GM23338 (cell line): ENCODE results near the gene ANKRD11.

Source experiments
- CREB1 ChIP-seq: fragments of 250-450 bp; sonication (Bioruptor Pico); IDR thresholded peaks from 2 replicates; pipeline ENCODE4 v1.5.0; 2020; ENCODE audit warnings: low read depth, mild to moderate bottlenecking, moderate library complexity
- EZH2 ChIP-seq: fragments of 200-600 bp; sonication (generic); IDR thresholded peaks from one replicate; pipeline ENCODE4 v1.8.0; 2017; ENCODE audit warnings: antibody characterized with exemption, mild to moderate bottlenecking, low read depth; ENCODE audit not compliant: unreplicated experiment
- EZH2phosphoT487 ChIP-seq: fragments of 200-600 bp; sonication (generic); IDR thresholded peaks from one replicate; pipeline ENCODE4 v1.8.1; 2018; ENCODE audit warnings: antibody characterized with exemption; ENCODE audit not compliant: unreplicated experiment
- JUNB ChIP-seq: IDR thresholded peaks from one replicate; pipeline ENCODE4 v1.6.1; 2016; ENCODE audit warnings: antibody characterized with exemption; ENCODE audit not compliant: unreplicated experiment
- NANOG ChIP-seq: IDR thresholded peaks from 2 replicates; pipeline ENCODE4 v1.6.1; 2016; ENCODE audit warnings: antibody characterized with exemption, borderline replicate concordance
- POLR2AphosphoS5 ChIP-seq: IDR thresholded peaks from 2 replicates; pipeline ENCODE4 v1.6.1; 2016; ENCODE audit warnings: antibody characterized with exemption, low read depth
- STAT1 ChIP-seq: IDR thresholded peaks from one replicate; pipeline ENCODE4 v1.6.1; 2016; ENCODE audit warnings: antibody characterized with exemption; ENCODE audit not compliant: unreplicated experiment
- ZNF114 ChIP-seq: fragments of 250-450 bp; sonication (Bioruptor Pico); IDR thresholded peaks from 2 replicates; pipeline ENCODE4 v1.5.0; 2020; ENCODE audit warnings: mild to moderate bottlenecking, moderate library complexity
- ZNF331 ChIP-seq: fragments of 250-450 bp; sonication (Bioruptor Pico); IDR thresholded peaks from 2 replicates; pipeline ENCODE4 v1.5.0; 2020; ENCODE audit warnings: low read depth, mild to moderate bottlenecking, moderate library complexity
- TF ChIP-seq, protein P1 (sequence below), 2 experiments: fragments of 200-600 bp in 1 of 2; sonication (generic) in 1 of 2; conservative IDR thresholded peaks; 2 replicates each; pipeline versions ENCODE4 v1.5.1 to v1.6.1; 2016 to 2017; ENCODE audit warnings: antibody characterized with exemption in 2 of 2, low read depth in 2 of 2, mild to moderate bottlenecking in 2 of 2, moderate library complexity in 1 of 2
- TF ChIP-seq, protein P2 (sequence below): IDR thresholded peaks from one replicate; pipeline ENCODE4 v1.6.1; 2018; ENCODE audit warnings: antibody characterized with exemption; ENCODE audit not compliant: unreplicated experiment
- TF ChIP-seq, protein P3 (sequence below): IDR thresholded peaks from 2 replicates; pipeline ENCODE4 v1.6.1; 2016; ENCODE audit warnings: antibody characterized with exemption
- TF ChIP-seq, protein P4 (sequence below): fragments of 250-450 bp; sonication (Bioruptor Pico); IDR thresholded peaks from 2 replicates; pipeline ENCODE4 v1.5.0; 2020; ENCODE audit warnings: mild to moderate bottlenecking, moderate library complexity

DNA sequence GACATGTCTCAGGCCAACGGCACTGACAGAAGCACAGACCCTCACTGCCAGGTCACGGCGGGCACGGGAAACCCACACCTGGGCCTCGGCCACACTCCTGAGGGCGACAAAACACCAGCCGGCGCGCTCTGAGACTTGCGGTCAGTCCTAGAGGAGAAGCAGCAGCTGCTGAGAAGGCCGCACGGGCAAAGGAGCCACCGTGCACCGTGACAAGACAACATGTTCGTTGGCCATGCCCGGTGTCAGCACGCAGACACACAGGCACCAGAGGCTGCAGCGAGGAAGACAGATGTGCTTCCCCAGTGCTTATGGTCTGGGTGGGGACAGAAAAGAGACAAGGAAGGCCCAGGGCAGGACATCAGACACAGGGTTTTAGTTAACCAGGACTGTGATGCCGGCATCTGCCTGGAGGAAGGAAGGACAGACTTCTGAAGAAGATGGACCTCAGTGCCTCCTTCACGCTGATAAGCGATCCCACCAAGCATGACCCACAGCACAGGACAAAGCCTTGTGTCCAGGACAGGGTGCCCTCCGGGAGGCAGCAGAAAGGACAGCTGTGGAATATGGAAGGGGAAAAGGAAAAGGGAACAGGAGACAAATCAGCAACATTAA lies 84.0 kb downstream of the ANKRD11 start:
- TF ChIP-seq POLR2AphosphoS5 = no peak
- TF ChIP-seq, protein P1, sequence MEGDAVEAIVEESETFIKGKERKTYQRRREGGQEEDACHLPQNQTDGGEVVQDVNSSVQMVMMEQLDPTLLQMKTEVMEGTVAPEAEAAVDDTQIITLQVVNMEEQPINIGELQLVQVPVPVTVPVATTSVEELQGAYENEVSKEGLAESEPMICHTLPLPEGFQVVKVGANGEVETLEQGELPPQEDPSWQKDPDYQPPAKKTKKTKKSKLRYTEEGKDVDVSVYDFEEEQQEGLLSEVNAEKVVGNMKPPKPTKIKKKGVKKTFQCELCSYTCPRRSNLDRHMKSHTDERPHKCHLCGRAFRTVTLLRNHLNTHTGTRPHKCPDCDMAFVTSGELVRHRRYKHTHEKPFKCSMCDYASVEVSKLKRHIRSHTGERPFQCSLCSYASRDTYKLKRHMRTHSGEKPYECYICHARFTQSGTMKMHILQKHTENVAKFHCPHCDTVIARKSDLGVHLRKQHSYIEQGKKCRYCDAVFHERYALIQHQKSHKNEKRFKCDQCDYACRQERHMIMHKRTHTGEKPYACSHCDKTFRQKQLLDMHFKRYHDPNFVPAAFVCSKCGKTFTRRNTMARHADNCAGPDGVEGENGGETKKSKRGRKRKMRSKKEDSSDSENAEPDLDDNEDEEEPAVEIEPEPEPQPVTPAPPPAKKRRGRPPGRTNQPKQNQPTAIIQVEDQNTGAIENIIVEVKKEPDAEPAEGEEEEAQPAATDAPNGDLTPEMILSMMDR (conservative IDR thresholded peaks at IDR 0.05; ENCODE audit: low read depth in 2 of 2) = no peak
- TF ChIP-seq, protein P2, sequence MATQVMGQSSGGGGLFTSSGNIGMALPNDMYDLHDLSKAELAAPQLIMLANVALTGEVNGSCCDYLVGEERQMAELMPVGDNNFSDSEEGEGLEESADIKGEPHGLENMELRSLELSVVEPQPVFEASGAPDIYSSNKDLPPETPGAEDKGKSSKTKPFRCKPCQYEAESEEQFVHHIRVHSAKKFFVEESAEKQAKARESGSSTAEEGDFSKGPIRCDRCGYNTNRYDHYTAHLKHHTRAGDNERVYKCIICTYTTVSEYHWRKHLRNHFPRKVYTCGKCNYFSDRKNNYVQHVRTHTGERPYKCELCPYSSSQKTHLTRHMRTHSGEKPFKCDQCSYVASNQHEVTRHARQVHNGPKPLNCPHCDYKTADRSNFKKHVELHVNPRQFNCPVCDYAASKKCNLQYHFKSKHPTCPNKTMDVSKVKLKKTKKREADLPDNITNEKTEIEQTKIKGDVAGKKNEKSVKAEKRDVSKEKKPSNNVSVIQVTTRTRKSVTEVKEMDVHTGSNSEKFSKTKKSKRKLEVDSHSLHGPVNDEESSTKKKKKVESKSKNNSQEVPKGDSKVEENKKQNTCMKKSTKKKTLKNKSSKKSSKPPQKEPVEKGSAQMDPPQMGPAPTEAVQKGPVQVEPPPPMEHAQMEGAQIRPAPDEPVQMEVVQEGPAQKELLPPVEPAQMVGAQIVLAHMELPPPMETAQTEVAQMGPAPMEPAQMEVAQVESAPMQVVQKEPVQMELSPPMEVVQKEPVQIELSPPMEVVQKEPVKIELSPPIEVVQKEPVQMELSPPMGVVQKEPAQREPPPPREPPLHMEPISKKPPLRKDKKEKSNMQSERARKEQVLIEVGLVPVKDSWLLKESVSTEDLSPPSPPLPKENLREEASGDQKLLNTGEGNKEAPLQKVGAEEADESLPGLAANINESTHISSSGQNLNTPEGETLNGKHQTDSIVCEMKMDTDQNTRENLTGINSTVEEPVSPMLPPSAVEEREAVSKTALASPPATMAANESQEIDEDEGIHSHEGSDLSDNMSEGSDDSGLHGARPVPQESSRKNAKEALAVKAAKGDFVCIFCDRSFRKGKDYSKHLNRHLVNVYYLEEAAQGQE = no peak
- no peak for TF ChIP-seq ZNF114 (CRISPR knock-in tag)
- TF ChIP-seq EZH2 = no peak
- no peak for TF ChIP-seq NANOG
- no peak for TF ChIP-seq EZH2phosphoT487
- TF ChIP-seq ZNF331 (CRISPR knock-in tag) = no peak
- TF ChIP-seq JUNB = no peak
- no peak for TF ChIP-seq CREB1 (CRISPR knock-in tag)
- TF ChIP-seq, protein P3, sequence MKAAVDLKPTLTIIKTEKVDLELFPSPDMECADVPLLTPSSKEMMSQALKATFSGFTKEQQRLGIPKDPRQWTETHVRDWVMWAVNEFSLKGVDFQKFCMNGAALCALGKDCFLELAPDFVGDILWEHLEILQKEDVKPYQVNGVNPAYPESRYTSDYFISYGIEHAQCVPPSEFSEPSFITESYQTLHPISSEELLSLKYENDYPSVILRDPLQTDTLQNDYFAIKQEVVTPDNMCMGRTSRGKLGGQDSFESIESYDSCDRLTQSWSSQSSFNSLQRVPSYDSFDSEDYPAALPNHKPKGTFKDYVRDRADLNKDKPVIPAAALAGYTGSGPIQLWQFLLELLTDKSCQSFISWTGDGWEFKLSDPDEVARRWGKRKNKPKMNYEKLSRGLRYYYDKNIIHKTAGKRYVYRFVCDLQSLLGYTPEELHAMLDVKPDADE = no peak
- TF ChIP-seq STAT1 = no peak
- TF ChIP-seq, protein P4, sequence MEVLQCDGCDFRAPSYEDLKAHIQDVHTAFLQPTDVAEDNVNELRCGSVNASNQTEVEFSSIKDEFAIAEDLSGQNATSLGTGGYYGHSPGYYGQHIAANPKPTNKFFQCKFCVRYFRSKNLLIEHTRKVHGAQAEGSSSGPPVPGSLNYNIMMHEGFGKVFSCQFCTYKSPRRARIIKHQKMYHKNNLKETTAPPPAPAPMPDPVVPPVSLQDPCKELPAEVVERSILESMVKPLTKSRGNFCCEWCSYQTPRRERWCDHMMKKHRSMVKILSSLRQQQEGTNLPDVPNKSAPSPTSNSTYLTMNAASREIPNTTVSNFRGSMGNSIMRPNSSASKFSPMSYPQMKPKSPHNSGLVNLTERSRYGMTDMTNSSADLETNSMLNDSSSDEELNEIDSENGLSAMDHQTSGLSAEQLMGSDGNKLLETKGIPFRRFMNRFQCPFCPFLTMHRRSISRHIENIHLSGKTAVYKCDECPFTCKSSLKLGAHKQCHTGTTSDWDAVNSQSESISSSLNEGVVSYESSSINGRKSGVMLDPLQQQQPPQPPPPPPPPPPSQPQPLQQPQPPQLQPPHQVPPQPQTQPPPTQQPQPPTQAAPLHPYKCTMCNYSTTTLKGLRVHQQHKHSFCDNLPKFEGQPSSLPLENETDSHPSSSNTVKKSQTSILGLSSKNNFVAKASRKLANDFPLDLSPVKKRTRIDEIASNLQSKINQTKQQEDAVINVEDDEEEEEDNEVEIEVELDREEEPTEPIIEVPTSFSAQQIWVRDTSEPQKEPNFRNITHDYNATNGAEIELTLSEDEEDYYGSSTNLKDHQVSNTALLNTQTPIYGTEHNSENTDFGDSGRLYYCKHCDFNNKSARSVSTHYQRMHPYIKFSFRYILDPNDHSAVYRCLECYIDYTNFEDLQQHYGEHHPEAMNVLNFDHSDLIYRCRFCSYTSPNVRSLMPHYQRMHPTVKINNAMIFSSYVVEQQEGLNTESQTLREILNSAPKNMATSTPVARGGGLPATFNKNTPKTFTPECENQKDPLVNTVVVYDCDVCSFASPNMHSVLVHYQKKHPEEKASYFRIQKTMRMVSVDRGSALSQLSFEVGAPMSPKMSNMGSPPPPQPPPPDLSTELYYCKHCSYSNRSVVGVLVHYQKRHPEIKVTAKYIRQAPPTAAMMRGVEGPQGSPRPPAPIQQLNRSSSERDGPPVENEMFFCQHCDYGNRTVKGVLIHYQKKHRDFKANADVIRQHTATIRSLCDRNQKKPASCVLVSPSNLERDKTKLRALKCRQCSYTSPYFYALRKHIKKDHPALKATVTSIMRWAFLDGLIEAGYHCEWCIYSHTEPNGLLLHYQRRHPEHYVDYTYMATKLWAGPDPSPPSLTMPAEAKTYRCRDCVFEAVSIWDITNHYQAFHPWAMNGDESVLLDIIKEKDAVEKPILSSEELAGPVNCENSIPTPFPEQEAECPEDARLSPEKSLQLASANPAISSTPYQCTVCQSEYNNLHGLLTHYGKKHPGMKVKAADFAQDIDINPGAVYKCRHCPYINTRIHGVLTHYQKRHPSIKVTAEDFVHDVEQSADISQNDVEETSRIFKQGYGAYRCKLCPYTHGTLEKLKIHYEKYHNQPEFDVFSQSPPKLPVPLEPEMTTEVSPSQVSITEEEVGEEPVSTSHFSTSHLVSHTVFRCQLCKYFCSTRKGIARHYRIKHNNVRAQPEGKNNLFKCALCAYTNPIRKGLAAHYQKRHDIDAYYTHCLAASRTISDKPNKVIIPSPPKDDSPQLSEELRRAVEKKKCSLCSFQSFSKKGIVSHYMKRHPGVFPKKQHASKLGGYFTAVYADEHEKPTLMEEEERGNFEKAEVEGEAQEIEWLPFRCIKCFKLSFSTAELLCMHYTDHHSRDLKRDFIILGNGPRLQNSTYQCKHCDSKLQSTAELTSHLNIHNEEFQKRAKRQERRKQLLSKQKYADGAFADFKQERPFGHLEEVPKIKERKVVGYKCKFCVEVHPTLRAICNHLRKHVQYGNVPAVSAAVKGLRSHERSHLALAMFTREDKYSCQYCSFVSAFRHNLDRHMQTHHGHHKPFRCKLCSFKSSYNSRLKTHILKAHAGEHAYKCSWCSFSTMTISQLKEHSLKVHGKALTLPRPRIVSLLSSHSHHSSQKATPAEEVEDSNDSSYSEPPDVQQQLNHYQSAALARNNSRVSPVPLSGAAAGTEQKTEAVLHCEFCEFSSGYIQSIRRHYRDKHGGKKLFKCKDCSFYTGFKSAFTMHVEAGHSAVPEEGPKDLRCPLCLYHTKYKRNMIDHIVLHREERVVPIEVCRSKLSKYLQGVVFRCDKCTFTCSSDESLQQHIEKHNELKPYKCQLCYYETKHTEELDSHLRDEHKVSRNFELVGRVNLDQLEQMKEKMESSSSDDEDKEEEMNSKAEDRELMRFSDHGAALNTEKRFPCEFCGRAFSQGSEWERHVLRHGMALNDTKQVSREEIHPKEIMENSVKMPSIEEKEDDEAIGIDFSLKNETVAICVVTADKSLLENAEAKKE (CRISPR knock-in tag) = no peak
